Astrocyte (in vitro differentiated cells and primary cell): Measurements from ENCODE around the gene ERC1.

Experiments
- CTCF ChIP-seq: IDR thresholded peaks from 2 replicates; pipeline ENCODE4 v1.5.1; 2011; ENCODE audit warnings: low read depth, mild to moderate bottlenecking, inconsistent platforms, low read length, moderate library complexity; ENCODE audit not compliant: insufficient read depth
- EZH2 ChIP-seq: IDR thresholded peaks from 2 replicates; pipeline ENCODE4 v1.6.1; 2012; ENCODE audit warnings: mild to moderate bottlenecking, low read length, inconsistent platforms; ENCODE audit not compliant: insufficient read depth

DNA sequence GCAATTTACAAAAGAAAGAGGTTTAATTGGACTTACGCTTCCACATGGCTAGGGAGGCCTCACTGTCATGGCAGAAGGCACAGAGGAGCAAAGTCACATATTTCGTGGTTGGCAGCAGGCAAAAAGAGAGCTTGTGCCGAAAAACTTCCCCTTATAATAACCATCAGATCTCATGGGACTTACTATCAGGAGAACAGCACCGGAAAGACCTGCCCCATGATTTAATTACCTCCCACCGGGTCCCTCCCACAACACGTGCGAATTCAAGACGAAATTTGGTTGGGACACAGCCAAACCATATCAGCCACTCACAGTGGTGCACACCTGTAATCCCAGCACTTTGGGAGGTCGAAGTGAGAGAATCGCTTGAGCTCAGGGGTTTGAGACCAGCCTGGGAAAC lies 534.8 kb downstream of the ERC1 start:
- TF ChIP-seq CTCF (no peak), EZH2 (no peak)
